ENCODE measurements around the gene SLC2A11. TPM values are rescaled to one million over a fixed set of nuclear protein-coding genes. Genes with fewer than 3 reads are reported as not detected.

The SLC2A11 gene
- total and polyA plus RNA-seq, 9 of the 15 experiments (the other 6 are each of a cell fraction or from before 2014, with no cell fraction given), result 0.44 to 2.7 (median 2.1) TPM

DNA sequence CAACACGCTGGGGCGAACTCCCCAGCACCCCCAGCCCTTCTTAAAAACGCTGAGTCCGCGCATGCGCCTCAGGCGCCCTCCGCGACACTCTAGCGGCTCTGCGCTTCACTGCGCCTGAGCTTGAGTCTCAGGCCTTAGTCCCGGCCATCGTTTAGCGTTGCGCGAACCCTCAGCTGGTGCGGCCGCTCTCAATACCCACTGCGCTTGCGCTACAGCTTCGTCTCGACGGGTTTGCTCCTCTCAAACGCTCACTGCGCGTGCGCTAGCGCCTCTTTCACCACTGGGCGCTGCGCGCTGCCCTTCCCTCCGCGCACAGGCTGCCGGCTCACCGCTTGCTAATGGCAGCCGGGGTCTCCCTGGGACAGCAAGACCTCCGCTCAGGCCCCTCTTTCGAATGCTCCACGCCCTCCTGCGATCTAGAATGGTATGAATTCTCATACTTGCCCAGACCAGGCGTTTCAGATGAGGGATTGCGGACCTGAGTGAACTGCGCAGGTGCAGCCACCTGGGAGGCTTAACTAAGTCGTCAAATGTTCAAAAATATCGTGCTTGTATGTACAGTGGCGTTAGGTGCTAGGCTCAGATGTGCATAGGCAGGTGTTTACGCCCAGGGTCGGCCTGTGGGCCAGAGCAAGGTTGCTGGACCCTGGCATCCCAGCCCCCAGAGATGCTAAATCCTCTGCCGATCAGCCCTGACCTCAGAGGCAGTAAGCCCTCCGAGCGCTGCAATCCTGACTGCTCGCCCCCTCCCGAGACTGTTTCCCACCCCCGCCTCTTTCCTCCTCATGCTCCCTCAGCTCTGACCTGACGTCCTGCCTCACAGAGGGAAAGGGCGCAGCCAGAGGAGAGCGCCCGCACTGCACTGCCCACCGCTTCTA, at the start of gene SLC2A11 (continued):
- TF ChIP-seq, protein P1, sequence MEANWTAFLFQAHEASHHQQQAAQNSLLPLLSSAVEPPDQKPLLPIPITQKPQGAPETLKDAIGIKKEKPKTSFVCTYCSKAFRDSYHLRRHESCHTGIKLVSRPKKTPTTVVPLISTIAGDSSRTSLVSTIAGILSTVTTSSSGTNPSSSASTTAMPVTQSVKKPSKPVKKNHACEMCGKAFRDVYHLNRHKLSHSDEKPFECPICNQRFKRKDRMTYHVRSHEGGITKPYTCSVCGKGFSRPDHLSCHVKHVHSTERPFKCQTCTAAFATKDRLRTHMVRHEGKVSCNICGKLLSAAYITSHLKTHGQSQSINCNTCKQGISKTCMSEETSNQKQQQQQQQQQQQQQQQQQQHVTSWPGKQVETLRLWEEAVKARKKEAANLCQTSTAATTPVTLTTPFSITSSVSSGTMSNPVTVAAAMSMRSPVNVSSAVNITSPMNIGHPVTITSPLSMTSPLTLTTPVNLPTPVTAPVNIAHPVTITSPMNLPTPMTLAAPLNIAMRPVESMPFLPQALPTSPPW (CRISPR knock-in tag; IDR thresholded peaks at IDR 0.05), result peak; percentile 6; the same call in 1 of the 2 replicates
- TF ChIP-seq FOS (IDR thresholded peaks at IDR 0.05; ENCODE audit: extremely low read depth, insufficient read length), result no peak
- peak; percentile 61 for TF ChIP-seq L3MBTL2 (IDR thresholded peaks at IDR 0.05)
- TF ChIP-seq, protein P2, sequence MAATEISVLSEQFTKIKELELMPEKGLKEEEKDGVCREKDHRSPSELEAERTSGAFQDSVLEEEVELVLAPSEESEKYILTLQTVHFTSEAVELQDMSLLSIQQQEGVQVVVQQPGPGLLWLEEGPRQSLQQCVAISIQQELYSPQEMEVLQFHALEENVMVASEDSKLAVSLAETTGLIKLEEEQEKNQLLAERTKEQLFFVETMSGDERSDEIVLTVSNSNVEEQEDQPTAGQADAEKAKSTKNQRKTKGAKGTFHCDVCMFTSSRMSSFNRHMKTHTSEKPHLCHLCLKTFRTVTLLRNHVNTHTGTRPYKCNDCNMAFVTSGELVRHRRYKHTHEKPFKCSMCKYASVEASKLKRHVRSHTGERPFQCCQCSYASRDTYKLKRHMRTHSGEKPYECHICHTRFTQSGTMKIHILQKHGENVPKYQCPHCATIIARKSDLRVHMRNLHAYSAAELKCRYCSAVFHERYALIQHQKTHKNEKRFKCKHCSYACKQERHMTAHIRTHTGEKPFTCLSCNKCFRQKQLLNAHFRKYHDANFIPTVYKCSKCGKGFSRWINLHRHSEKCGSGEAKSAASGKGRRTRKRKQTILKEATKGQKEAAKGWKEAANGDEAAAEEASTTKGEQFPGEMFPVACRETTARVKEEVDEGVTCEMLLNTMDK (IDR thresholded peaks at IDR 0.05; ENCODE audit: borderline replicate concordance, insufficient read depth, low read depth, low read length, poor library complexity, severe bottlenecking), result peak; percentile 89
- TF ChIP-seq, protein P3, sequence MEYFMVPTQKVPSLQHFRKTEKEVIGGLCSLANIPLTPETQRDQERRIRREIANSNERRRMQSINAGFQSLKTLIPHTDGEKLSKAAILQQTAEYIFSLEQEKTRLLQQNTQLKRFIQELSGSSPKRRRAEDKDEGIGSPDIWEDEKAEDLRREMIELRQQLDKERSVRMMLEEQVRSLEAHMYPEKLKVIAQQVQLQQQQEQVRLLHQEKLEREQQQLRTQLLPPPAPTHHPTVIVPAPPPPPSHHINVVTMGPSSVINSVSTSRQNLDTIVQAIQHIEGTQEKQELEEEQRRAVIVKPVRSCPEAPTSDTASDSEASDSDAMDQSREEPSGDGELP (CRISPR knock-in tag; IDR thresholded peaks at IDR 0.05; ENCODE audit: borderline replicate concordance), result peak; percentile 98
- no peak for TF ChIP-seq TFAM (CRISPR knock-in tag; conservative IDR thresholded peaks at IDR 0.05)
- TF ChIP-seq ATF7 (IDR thresholded peaks at IDR 0.05), result peak; percentile 56; the same call in 1 of the 2 replicates
- TF ChIP-seq POLR2A (conservative IDR thresholded peaks at IDR 0.05), result peak; percentile 82
- TF ChIP-seq, protein P4, sequence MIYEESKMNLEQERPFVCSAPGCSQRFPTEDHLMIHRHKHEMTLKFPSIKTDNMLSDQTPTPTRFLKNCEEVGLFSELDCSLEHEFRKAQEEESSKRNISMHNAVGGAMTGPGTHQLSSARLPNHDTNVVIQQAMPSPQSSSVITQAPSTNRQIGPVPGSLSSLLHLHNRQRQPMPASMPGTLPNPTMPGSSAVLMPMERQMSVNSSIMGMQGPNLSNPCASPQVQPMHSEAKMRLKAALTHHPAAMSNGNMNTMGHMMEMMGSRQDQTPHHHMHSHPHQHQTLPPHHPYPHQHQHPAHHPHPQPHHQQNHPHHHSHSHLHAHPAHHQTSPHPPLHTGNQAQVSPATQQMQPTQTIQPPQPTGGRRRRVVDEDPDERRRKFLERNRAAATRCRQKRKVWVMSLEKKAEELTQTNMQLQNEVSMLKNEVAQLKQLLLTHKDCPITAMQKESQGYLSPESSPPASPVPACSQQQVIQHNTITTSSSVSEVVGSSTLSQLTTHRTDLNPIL (CRISPR knock-in tag; IDR thresholded peaks at IDR 0.05), result no peak
